ENCODE results near the gene MXI1. TPM values are rescaled to one million over a fixed set of nuclear protein-coding genes. Genes with fewer than 3 reads are reported as not detected.

Gene MXI1
- total RNA-seq, 2 experiments from 2014 or later, result 11.7 to 22.3 TPM

DNA sequence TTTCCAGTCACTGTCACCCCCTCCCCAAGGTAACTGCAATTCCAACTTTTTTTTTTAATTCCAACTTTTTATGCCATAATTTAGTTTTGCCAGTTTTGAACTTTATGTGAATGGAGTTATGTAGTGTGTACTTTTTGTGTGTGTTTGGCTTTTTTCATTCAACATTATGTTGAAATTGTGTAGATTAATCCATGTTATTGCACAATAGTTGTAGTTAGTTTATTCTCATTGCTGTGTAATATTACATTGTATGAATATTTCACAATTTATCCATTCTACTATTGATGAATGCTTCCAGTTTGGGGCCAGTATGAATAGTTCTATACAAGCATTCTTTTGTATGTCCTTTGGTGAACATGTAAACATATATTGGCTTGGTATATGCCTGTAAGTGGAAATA, 32.5 kb downstream of the MXI1 start:
- ChIA-PET POLR2A (interaction anchor here (0.9 to 1.4 kb wide), 4 partner anchors 9 to 98 kb away, joined by 3 to 5 read pairs (median 3); no protein-coding TSS in a partner anchor), CTCF (ENCODE audit: unreplicated experiment) (no interaction called here)
- TF ChIP-seq CTCF (conservative IDR thresholded peaks at IDR 0.05; ENCODE audit: low read length) (no peak), EZH2phosphoT487 (IDR thresholded peaks at IDR 0.05; ENCODE audit: borderline replicate concordance, low read depth, low read length) (no peak)
- H3K4me2 ChIP-seq (ENCODE audit: low read length), result no peak overlapping the region
- H3K4me1 ChIP-seq (ENCODE audit: insufficient read depth, low read length, poor library complexity, severe bottlenecking), result no peaks in the 10 kb centered on the region
- H4K20me1 ChIP-seq (ENCODE audit: insufficient read depth, low read length), result no peaks in the 10 kb centered on the region
- no peaks in the 10 kb centered on the region for H3K9me2 ChIP-seq (ENCODE audit: insufficient read depth, low read length)
- DNase-seq (ENCODE audit: low spot score), result no peak
- intact Hi-C loops (cut with micrococcal nuclease; ENCODE audit: unreplicated experiment), result no loop called here
- no peak overlapping the region for H3K4me3 ChIP-seq (ENCODE audit: low read depth, low read length, poor library complexity, severe bottlenecking)
- no TSS peak for BruUV-seq (replicated peaks)
- no peaks in the 10 kb centered on the region for H3K79me2 ChIP-seq (ENCODE audit: insufficient read depth, low read depth, low read length)
- no peak overlapping the region for H3K27ac ChIP-seq (ENCODE audit: low read depth, low read length, poor library complexity, severe bottlenecking)
- no peaks in the 10 kb centered on the region for H3K36me3 ChIP-seq (ENCODE audit: insufficient read depth, low read length)
- no peaks in the 10 kb centered on the region for H3K9me3 ChIP-seq (ENCODE audit: low read length)
- no peak overlapping the region for H2AFZ ChIP-seq (ENCODE audit: low read length)

DNA sequence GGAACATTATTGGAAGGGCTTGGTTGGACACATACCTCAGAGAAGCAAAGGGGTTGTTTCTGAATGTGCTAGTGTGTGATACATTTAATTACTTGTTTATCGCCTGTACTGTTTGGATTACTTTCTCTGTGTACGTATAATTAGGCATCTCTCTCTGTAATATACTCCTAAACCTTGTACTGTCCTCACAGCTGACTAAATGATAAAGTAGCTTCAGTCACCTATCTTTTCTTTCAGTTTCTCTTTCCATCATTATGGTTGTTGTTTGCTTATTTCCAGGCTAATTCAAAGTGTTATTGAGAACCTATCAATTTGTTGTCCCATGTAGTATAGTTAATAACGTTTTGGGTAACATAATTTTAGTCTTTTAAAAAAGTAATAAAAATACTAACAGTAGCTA, 34.0 kb downstream of the MXI1 start:
- ChIA-PET CTCF (ENCODE audit: unreplicated experiment) (no interaction called here), POLR2A (interaction anchor here (1.0 to 1.3 kb wide), 3 partner anchors 27 to 48 kb away, joined by 3 to 4 read pairs (median 3); no protein-coding TSS in a partner anchor)
- DNase-seq (ENCODE audit: low spot score), result no peak
- BruUV-seq (replicated peaks), result no TSS peak
- no peak overlapping the region for H3K4me2 ChIP-seq (ENCODE audit: low read length)
- no peaks in the 10 kb centered on the region for H3K79me2 ChIP-seq (ENCODE audit: insufficient read depth, low read depth, low read length)
- intact Hi-C loops (cut with micrococcal nuclease; ENCODE audit: unreplicated experiment), result no loop called here
- no peaks in the 10 kb centered on the region for H3K9me2 ChIP-seq (ENCODE audit: insufficient read depth, low read length)
- no peak overlapping the region for H3K27ac ChIP-seq (ENCODE audit: low read depth, low read length, poor library complexity, severe bottlenecking)
- no peaks in the 10 kb centered on the region for H4K20me1 ChIP-seq (ENCODE audit: insufficient read depth, low read length)
- H3K36me3 ChIP-seq (ENCODE audit: insufficient read depth, low read length), result no peaks in the 10 kb centered on the region
- no peak overlapping the region for H2AFZ ChIP-seq (ENCODE audit: low read length)
- H3K4me3 ChIP-seq (ENCODE audit: low read depth, low read length, poor library complexity, severe bottlenecking), result no peak overlapping the region
- TF ChIP-seq CTCF (conservative IDR thresholded peaks at IDR 0.05; ENCODE audit: low read length) (no peak), EZH2phosphoT487 (IDR thresholded peaks at IDR 0.05; ENCODE audit: borderline replicate concordance, low read depth, low read length) (no peak)
- no peaks in the 10 kb centered on the region for H3K9me3 ChIP-seq (ENCODE audit: low read length)
- no peaks in the 10 kb centered on the region for H3K4me1 ChIP-seq (ENCODE audit: insufficient read depth, low read length, poor library complexity, severe bottlenecking)

DNA sequence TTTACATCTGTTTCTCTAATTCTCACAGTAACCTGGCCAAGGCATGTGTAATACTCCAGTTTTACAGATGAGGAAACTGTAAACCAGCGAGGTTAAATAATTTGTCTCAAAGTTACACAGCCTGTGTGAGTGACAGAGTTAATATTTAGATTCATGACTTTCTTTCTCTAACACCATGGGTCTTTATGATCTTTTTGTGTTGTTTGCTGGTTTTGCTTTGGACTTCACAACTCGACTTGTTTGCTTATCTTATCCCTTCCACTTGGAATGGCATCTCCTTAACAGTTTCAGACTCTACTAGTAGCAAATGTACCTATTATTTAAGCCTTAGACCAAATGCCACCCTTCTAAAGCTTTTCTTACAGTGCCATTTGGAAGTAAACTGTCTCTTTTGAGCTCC, 34.4 kb downstream of the MXI1 start:
- Histone ChIP-seq H3K4me2 (ENCODE audit: low read length) (no peak overlapping the region), H3K4me1 (ENCODE audit: insufficient read depth, low read length, poor library complexity, severe bottlenecking) (no peaks in the 10 kb centered on the region), H2AFZ (ENCODE audit: low read length) (no peak overlapping the region), H3K4me3 (ENCODE audit: low read depth, low read length, poor library complexity, severe bottlenecking) (no peak overlapping the region), H3K9me3 (ENCODE audit: low read length) (no peaks in the 10 kb centered on the region), H3K36me3 (ENCODE audit: insufficient read depth, low read length) (no peaks in the 10 kb centered on the region), H3K79me2 (ENCODE audit: insufficient read depth, low read depth, low read length) (no peaks in the 10 kb centered on the region), H3K9me2 (ENCODE audit: insufficient read depth, low read length) (no peaks in the 10 kb centered on the region), H4K20me1 (ENCODE audit: insufficient read depth, low read length) (no peaks in the 10 kb centered on the region), H3K27ac (ENCODE audit: low read depth, low read length, poor library complexity, severe bottlenecking) (no peak overlapping the region)
- ChIA-PET POLR2A (interaction anchor here (1.0 to 1.1 kb wide), 3 partner anchors 13 to 35 kb away, joined by 3 to 4 read pairs (median 3); no protein-coding TSS in a partner anchor), CTCF (ENCODE audit: unreplicated experiment) (no interaction called here)
- intact Hi-C loops (cut with micrococcal nuclease; ENCODE audit: unreplicated experiment), result no loop called here
- TF ChIP-seq CTCF (conservative IDR thresholded peaks at IDR 0.05; ENCODE audit: low read length) (no peak), EZH2phosphoT487 (IDR thresholded peaks at IDR 0.05; ENCODE audit: borderline replicate concordance, low read depth, low read length) (no peak)
- no TSS peak for BruUV-seq (replicated peaks)
- no peak for DNase-seq (ENCODE audit: low spot score)

Measured in OCI-LY7 (cell line).